Brain pericyte (primary cell): ENCODE data around the gene KLHL10.
A peak's percentile ranks its signal among the peaks of the same experiment; 100 is the strongest.

Experiments
- DNase-seq: peaks from one replicate; pipeline ENCODE4 v3.0.0-alpha.2; 2012; ENCODE audit warnings: low read depth, low spot score

KLHL10 gene

DNA sequence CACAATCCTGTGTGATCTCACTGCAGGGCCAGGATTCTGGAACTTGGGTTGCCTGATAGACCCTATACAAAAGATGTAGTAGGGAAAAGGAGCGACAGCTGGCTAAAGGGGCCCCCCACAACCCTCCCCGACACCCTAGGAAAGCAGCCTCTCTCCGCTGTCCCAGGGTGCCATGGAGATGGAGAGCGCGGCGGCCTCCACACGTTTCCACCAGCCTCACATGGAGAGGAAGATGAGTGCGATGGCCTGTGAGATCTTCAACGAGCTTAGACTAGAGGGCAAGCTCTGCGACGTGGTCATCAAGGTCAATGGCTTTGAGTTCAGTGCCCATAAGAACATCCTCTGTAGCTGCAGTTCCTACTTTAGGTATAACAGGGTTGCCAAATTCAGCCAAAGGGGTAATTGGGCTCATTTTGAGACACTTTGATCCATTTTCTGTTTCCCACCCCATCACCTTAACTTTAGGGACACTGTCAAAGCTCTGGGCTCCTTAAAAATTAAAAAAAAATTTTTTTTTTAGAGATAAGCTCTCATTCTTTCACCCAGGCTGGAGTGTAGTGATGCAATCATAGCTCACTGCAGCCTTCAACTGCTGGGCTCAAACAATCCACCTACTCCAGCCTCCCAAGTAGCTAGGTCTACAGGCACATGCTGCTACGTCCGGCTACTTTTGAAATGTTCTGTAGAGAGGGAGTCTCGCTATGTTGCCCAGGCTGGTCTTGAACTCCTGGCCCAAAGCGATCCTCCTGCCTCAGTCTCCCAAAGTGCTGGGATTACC is at the start of gene KLHL10:
TSS of gene KLHL10 (plus strand) at position 65 of the 778 bp plus-strand sequence. CDS start at position 173, 108 bp downstream.
- DNase-seq, result no peak

DNA sequence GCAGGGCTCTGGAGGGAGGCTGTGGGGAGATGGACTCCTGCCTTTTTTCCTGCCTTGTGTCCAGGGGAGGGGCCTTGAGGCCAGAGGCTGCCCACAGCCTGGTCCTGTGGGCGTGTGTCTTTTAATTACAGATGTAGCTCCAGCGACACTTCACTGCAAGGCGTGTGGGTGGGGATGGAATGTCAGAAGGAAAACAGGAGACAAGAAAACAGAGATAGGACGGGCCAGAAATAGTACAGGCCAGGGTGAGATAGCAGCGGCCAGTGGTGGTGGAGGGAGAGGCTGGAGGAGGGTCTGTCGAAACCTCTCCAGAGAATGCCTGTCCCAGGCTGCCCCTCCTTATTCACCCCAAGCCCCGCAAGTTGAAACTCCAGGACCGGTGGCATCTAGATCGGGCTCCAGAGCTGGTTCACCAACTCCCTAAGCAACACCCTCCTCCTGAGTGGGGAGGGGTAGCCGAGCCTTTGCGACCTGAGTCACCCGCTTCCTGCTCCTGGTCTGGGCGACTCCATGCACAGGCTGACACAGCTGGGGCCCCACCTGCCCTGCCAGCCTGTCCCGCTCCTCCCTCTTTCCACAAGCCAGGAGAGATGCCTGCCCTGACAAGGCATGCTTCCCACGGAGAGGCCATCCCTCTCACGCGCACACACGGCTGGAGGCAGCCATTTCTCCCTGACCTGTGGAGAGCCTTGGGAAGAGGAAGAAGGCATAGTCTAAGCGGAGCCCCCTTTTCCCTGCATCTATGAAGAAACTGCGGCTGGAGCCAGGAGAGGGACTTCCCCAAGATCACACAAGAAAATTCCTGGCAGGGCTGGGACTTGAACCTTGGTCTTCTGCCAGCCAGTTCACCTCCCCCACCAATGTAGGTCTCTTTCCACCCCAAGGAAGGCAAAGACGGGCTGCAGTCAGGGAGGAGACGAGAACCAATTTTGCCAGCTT is 44.5 kb upstream of the KLHL10 start:
- DNase-seq, result peak; percentile 41

- peak; percentile 47 for DNase-seq
Observed at GRCh38 chr17:41793784-41794539, 43.7 kb upstream of the KLHL10 start.

DNA sequence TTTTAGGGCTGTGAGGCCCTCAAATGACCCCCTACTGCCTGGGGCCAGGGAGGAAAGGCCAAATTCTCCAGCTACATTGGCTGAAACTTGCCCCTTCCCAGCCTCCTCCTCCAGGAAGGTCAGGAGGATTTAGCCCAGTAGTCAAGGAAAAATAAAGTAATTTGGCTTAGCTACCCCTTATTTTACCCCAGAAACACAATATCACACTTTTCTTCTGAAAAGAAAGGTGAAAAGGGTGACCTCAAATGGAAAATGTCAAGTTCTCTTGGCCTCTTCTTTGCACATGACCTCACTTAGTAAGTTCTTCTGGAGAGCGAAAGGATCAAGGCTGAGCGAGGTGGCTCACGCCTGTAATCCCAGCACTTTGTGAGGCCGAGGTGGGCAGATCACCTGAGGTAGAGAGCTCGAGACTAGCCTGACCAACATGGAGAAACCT is 43.1 kb upstream of the KLHL10 start:
- no peak for DNase-seq

DNA sequence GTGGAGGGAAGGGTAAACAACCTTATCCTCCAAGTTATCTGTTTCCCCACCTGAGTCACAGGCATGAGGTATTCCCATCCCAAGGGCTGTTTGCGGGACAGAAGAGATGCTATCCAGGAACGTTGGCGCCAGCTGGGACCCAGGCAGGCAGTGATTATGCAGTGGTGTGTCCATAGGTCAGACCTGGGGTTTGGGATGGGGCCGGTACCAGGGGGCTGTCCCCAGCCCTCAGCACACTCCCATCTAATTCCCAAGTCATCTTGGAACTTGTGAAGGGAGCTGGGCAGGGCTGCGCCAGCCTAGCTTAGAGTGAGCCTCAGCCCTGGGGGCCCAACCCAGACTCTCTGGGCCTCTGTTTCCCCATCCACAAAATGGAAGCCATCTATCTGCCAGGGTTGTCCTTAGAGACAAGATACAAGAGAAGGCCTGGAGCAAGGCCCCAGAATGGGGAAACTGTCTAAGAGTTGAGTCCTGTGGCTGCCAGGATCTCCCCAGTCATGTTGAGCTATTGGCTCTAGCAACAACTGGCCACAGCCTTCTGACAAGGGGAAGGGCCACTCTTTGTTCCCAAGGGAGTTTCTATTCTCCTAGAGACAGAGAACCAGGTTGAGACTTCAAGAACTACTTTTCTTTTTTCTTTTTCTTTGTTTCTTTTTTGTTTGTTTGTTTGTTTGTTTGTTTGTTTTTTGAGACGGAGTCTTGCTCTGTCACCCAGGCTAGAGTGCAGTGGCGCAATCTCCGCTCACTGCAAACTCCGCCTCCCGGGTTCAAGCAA is 41.3 kb upstream of the KLHL10 start:
- no peak for DNase-seq

DNA sequence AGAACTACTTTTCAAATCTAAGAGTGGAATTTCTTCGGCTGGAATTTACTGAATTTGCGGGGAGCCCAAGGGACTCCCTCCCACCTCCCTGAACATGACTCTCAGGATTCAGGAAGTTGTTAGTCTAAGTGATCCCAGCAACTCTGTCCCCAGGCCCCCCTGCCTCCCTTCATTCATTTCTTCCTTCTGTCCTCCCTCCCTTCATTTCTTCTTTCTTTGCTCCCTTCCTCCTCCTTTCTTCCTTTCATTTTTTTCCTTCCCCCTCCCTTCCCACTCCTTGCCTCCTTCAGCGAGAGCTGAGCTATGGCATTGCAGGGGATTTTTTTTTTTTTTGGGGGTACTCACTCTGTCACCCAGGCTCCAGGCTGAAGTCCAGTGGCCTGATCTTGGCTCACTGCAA is 40.2 kb upstream of the KLHL10 start:
- DNase-seq, result no peak

DNA sequence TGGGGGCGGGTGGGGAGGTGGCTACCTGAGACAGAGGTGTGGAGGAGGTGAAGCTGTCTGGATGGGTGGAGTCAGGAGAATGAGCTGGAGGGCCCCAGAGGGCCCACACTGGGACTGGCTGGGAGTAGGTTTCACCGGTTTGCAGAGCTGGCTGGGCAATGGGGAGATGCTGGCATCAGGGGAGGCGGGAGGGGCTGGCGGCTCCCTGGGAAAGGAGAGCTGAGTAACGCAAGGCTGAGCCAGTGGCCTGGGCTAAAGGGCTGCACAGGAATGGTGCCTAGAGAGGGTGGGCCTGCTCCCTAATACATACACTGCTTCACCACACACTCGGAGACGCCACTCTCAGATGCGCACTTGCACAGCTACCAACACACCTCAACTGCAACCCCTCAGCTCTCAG is 38.3 kb upstream of the KLHL10 start:
- DNase-seq, result no peak

GRCh38 chr17:41800601-41801373 is 36.8 kb upstream of the KLHL10 start:
- no peak for DNase-seq

- no peak for DNase-seq
Observed at GRCh38 chr17:41801374-41802271, 36.0 kb upstream of the KLHL10 start.

DNA sequence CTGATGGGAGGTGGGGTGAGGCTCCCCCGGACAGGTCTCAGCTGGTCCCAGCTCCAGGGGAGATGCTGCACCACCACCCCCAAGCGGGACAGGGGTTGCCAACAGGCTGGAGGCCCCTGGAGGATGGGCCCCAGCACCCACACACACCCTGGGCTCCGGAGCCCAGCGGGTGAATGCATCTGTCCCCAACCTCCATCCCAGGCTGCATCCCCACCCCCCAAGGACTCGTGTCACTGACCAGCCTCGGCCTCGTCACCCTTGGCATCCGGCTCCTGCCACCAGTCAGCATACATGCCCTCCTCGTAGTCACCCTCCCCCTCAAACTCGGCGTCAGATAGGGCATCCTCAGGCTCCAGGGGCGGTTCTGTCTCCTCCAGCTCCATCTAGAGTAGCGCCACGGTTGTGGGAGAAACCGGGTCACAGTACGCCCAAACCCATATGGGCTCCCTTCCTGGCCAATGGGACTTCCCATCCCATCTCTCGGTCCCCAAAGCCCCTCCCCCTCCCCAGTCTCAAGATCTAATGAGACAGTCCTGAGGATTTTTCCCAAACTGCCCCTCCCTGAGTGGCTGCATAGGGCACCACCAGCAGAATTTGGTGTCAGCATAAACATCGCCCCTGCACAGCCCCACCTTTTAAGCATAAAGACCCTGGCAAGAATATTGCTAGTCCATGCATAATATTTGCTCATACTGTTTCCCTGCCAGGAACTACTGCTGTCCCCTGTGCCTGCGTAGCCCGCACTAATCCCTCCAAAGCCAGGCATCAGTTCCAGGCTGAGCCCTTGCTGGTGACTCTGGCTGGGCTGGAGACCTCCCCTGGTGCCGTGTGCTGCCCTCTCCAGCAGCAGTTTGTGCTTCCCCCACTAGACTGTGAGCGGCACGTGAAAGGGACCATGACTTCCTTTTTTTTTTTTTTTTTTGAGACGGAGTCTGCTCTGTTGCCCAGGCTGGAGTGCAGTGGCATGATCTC is 34.3 kb upstream of the KLHL10 start:
- no peak for DNase-seq

DNA sequence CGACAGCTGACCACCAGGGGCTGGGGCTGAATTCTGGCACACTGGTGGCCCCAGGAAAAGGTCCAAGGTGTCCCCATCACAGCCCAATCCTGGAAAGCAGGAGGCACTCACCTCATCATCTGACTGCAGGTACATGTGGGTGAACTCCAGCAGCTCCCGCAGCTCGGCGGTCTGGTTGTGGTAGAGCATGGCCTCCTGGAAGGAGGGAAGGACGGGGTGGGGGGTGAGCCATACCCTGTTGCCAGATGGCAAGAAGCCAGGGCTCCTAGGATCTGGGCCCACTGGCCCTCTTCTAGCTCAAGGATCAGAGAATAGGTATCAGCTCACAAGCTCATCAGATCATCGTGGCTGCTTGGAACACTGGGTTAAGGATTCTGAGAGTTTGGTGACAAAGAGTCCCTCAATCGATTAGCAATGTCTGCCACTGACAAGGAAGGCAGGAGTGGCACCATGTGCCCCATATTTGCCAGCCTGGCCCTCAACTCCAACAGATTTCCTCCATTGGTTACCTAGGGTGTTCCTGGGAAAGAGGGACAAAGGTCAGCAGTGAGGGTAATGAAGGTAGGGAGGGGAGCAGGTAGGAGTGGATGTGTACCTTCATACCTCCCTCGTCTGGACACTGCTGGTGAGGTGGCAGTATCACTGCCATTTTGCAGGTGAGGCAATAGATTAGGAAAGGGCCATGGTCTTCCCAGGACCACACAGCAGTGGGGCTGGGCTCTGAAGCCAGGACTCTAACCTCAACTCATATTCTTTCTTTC is 30.8 kb upstream of the KLHL10 start:
- DNase-seq, result no peak

DNA sequence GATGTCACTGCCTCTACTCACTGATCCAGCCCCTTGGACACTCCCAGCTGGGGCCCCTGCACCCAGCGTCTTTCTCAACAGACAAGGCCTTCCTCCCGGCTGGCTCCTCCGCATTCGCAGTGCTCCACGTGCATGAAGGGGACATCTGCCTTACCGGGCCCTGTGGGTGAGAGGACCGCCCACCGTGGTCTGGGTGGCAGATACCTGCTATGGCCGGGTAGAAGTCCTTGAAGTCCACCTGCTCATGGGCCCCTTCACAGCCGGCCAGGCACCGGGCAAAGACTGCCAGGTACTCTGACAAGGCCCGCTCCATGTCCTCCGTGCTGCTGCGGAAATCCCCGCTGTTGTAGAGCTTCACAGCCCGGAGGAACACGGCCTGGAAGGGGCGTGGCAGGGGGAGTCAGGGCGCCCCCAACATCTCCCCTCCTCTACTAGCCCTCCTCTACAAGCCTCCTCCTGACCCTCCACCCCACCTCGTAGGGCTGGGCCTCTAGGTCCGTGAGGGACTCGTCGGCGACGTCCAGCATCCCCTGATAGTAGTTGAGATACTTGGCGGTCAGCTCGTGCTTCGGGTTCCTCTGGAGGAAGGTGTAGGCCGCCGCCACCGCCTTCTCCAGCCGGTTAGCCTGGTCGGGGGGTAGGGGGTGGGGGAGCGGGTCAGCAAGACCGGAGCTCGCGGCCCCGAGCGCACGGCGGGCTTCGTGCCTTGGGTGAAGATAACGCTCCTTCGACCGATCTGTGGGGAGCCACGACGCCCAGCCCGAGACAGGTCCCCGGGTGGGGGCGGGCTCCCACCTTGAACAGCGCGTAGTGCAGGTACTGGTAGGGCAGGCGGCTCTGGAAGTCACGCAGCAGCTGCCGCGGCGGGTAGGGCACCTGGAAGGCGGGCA is 26.7 kb upstream of the KLHL10 start:
- DNase-seq, result no peak

- peak; percentile 39 for DNase-seq
Observed at GRCh38 chr17:41811549-41812380, 25.9 kb upstream of the KLHL10 start, which contains the start of gene P3H4. Gene P3H4 (minus strand): TSS chr17:41811949. CDS start chr17:41811915, 34 bp downstream.

DNA sequence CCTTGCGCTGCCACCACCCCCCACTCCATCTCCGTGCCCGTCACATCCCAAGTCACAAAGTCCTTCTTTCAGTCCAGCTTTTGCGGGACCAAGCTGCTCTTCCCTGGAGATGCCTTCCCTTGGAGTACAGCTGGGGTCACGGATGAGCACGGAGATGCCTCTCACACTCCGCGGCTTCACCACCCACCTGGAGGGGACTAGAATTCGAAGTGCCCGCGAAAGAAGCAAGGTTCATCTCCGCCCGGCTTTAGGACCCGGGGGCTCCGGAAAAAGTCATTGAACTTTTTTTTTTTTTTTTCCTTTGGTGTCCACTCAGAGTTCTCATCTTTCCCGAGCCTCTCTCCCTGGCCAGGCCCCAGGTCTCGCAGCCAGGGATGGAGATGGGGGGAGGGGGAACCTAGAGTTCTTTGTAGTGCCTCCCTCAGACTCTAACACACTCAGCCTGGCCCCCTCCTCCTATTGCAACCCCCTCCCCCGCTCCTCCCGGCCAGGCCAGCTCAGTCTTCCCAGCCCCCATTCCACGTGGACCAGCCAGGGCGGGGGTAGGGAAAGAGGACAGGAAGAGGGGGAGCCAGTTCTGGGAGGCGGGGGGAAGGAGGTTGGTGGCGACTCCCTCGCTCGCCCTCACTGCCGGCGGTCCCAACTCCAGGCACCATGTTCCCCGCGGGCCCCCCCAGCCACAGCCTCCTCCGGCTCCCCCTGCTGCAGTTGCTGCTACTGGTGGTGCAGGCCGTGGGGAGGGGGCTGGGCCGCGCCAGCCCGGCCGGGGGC is 25.1 kb upstream of the KLHL10 start, which contains the start of gene FKBP10:
TSS of gene FKBP10 (plus strand) at position 624 of the 771 bp plus-strand sequence. CDS start at position 655, 31 bp downstream.
- peak; percentile 77 for DNase-seq
